ENCODE results near the gene ROBO1. TPM values are rescaled to one million over a fixed set of nuclear protein-coding genes. Genes with fewer than 3 reads are reported as not detected.

Gene ROBO1
- total RNA-seq, 1 donor = 88.5 TPM

- DNase-seq (ENCODE audit: low read depth) = no peak
- no peak for TF ChIP-seq CTCF (IDR thresholded peaks at IDR 0.05; ENCODE audit: insufficient read depth, low read depth, low read length)
- H3K4me3 ChIP-seq (ENCODE audit: low read depth, low read length) = no peak overlapping the region
Measured at GRCh38 chr3:78670746-78671145, 1097.1 kb downstream of the ROBO1 start.

GRCh38 chr3:78670094-78670493, 1097.7 kb downstream of the ROBO1 start:
- DNase-seq (ENCODE audit: low read depth) = no peak
- no peak overlapping the region for H3K4me3 ChIP-seq (ENCODE audit: low read depth, low read length)

GRCh38 chr3:78668302-78668701, 1099.5 kb downstream of the ROBO1 start:
- no peak overlapping the region for H3K4me3 ChIP-seq (ENCODE audit: low read depth, low read length)
- TF ChIP-seq CTCF (IDR thresholded peaks at IDR 0.05; ENCODE audit: insufficient read depth, low read depth, low read length) = no peak

More at GRCh38 chr3:78670094-78670493, 1097.7 kb downstream of the ROBO1 start:
- no peak for TF ChIP-seq CTCF (IDR thresholded peaks at IDR 0.05; ENCODE audit: insufficient read depth, low read depth, low read length)

GRCh38 chr3:78666470-78666800, 1101.4 kb downstream of the ROBO1 start:
- no peak overlapping the region for H3K4me3 ChIP-seq (ENCODE audit: low read depth, low read length)
- no peak for TF ChIP-seq CTCF (IDR thresholded peaks at IDR 0.05; ENCODE audit: insufficient read depth, low read depth, low read length)
- DNase-seq (ENCODE audit: low read depth) = no peak

More at GRCh38 chr3:78668302-78668701, 1099.5 kb downstream of the ROBO1 start:
- DNase-seq (ENCODE audit: low read depth) = no peak

GRCh38 chr3:78665776-78666469, 1101.9 kb downstream of the ROBO1 start:
- DNase-seq (ENCODE audit: low read depth) = no peak
- TF ChIP-seq CTCF (IDR thresholded peaks at IDR 0.05; ENCODE audit: insufficient read depth, low read depth, low read length) = no peak
- H3K4me3 ChIP-seq (ENCODE audit: low read depth, low read length) = no peak overlapping the region

- no peak for DNase-seq (ENCODE audit: low read depth)
- TF ChIP-seq CTCF (IDR thresholded peaks at IDR 0.05; ENCODE audit: insufficient read depth, low read depth, low read length) = no peak
- no peak overlapping the region for H3K4me3 ChIP-seq (ENCODE audit: low read depth, low read length)
Measured at GRCh38 chr3:78665101-78665500, 1102.7 kb downstream of the ROBO1 start.

GRCh38 chr3:78660957-78661356, 1106.8 kb downstream of the ROBO1 start:
- no peak for TF ChIP-seq CTCF (IDR thresholded peaks at IDR 0.05; ENCODE audit: insufficient read depth, low read depth, low read length)
- no peak overlapping the region for H3K4me3 ChIP-seq (ENCODE audit: low read depth, low read length)
- DNase-seq (ENCODE audit: low read depth) = no peak
